CD4-positive, alpha-beta T cell treated with Interleukin-15 for 1 hour (primary cell): ENCODE results near the gene FRMD6.
"Not testable (repeated sequence)": the region's sequence is repeated elsewhere in the genome, so short reads cannot be mapped to it uniquely, and the experiment has no call there.

ENCODE experiments used
- DNase-seq: peaks from one replicate; pipeline ENCODE4 v3.0.0-alpha.2; 2020

The FRMD6 gene

DNA sequence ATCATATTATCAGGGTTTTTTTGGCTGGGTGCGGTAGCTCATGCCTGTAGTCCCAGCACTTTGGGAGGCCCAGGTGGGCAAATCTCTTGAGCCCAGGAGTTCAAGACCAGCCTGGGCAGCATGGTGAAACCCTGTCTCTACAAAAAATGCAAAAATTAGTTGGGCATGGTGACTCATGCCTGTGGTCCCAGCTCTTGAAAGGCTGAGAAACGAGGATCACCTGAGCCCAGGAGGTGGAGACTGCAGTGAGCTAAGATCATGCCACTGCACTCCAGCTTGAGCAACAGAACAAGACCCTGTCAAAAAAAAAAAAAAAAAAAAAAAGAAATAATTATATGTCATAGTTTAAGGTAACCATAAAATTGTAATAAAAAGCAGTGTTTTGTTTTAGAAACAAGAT, 18.4 kb upstream of the FRMD6 start:
- not testable (repeated sequence) for DNase-seq

GRCh38 chr14:51636109-51636508, 15.6 kb upstream of the FRMD6 start:
- DNase-seq = no peak

DNA sequence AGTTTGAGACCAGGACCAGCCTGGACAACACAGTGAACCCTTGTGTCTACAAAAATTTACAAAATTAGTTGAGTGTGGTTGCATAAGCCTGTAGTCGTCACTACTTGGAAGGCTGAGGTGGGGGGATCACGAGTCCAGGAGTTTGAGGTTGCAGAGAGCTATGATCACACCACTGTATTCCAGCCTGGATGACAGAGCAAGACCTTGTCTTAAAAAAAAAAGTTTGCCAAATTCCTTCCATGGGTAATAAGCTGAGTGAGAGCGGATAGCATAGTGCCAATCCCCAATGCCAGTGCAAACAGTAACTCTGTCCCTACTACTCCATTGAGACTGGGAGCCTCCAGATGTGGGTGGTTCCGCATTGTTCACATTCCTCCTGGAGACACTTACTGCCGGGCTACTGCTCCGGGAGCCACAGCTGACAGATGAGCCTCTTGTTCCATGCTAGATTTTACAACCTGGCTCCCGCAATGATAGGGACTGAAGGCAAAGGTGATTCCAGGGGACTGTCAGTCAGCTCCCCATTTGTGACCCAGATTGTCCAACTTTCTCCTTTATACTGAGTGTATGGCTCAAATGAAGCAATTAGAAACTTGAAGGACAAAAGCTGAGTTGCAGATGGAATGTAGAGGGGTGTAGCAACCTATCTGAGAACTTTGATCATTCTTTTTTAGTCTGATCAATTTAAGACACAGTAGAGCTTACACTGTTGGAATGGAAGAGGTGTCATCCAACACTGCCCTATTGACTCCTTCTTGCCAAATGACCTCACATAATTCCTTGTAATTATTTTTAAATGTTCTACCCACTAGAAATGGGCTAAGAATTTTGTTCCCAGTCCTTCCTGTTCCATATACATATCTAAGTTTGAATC, 13.4 kb upstream of the FRMD6 start:
- no peak for DNase-seq

DNA sequence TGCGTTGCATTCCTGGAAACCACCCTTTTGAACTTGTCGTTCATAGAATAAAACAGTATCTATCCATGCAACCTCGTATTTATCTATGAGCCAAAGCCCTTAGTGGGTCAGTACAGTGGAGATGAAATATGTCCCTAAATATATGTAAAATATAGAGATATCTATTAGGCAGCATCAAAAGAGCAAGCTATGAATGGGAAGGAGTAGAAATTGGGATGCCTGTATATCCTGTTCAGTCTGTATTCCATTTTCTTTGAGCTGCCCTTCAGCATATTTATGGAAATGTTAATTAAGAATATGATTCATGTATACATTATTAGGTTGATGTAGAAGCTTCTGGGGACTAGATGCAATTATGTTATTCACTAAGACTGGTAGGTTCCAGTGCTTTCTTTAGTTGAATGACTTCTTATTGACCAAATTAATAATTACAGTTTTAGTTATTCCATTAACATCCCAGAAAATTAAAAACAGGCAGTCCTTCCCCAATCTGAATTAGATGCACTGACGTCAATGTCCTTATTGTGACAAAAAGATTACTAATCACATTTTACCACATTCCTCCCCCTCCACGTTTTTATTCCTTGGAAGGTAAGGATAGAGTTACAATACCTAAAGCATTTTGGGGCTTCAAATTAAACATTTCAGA, 11.9 kb upstream of the FRMD6 start:
- DNase-seq = no peak

DNA sequence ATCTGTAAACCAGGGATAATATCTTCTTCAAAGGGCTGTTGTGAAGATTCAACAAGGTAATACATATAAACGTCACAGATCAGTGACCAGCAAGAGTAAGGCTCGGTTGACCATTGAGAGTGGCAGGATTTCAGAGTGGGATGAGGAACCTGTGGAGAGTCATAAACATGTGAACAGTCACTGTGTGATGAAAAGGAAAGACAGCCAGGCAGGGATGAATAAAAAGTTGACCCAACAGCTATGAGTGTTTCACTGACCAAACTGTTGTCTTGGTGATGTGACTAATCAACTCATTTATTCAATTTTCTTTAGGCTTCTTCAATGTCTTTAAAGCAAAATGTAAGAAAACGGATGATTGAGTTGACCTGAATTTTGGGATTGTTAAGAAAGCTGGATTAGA, 8.6 kb upstream of the FRMD6 start:
- no peak for DNase-seq

DNA sequence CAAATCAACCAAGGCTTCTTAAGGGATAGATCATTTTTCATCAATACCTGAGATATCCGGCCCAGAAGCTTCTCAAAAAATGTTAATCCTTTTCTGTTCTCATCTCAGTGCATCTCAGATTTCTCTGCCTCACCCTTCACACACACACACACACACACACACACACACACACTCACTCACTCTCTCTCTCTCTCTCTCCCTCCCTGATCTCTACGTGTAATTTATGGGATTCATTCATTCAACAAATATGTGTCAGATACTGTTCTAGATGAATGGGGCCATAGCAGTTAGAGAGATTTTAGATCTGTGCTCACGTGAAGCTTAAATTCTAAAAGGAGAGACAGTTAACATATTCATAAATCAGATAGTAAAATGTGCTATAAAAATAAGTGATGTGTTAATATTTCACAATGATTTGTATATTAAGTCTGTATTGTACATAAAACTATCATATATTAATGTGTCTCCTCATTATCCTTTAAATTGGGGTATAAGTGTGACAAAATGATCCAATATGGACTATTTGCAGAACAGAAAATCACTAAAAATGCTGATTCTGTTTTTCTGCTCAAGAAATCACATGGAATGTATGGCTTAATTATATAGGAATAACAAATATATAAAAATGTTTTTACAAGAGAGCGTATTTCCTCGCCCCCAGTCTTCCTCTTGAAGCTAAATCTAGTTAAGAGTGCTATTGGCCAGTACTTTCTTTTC, 7.3 kb upstream of the FRMD6 start:
- no peak for DNase-seq

- DNase-seq = no peak
These were observed 3.4 kb upstream of the FRMD6 start for GRCh38 chr14:51648296-51648695.

- no peak for DNase-seq
These were observed 858 bp upstream of the FRMD6 start for GRCh38 chr14:51650716-51651387.

- no peak for DNase-seq
These were observed 713 bp downstream of the FRMD6 start for GRCh38 chr14:51652168-51653078.

GRCh38 chr14:51653079-51653774, 1.5 kb downstream of the FRMD6 start:
- no peak for DNase-seq

DNA sequence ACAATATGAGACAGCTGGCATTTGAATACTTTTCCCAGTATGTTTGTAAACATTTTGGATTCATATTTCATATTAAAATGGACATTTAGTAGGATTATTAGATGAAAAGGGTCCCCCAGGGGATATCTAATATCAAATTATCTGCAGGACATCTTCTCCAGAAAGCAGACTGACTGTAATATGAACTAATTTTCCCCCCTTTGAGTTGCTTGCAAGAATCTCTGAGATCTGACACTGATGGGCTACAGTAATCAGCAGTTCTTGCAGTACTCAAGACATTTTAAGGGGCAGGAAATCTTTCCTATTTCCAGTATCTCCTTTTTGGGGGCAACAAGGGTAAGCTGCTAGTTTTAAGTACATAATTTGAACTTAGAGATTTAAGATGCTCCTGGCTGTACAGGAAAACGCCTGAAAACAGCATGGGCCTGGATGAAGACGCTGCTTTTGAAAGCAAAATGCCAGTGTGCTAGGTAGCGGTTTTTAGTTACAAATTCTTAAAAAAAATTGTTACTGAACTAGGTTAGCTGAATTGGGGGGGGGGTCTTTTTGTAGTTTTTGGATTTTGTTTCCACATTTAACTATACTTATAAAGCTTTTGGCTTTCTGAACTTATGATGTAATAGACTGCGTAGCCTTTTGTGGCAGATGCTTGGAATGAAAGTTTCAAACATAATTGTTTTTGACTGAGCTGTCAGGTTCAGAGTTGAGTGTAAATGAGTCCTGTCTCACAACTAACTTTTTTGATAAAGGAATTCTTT, 2.2 kb downstream of the FRMD6 start:
- no peak for DNase-seq

GRCh38 chr14:51654533-51654845, 2.8 kb downstream of the FRMD6 start:
- DNase-seq = no peak

DNA sequence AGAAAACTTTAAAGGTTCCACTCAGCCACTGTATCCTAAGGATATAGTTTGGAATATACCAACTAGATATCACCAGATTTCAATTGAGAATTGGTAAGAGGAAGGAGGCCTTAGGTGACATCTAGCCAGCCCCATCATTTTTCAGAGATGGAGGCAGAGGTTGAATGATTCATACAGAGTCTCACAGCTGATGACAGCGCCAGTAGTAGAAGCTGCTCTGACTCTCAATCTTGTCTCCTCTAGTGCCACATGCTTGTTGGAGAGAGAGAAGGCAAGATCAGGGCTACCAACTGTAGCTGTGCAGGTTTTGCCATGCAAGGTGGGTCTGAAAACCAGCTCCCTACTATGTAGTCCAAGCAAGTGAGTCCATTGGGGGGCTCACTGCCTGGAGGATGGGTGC, 6.1 kb downstream of the FRMD6 start:
- DNase-seq = no peak

DNA sequence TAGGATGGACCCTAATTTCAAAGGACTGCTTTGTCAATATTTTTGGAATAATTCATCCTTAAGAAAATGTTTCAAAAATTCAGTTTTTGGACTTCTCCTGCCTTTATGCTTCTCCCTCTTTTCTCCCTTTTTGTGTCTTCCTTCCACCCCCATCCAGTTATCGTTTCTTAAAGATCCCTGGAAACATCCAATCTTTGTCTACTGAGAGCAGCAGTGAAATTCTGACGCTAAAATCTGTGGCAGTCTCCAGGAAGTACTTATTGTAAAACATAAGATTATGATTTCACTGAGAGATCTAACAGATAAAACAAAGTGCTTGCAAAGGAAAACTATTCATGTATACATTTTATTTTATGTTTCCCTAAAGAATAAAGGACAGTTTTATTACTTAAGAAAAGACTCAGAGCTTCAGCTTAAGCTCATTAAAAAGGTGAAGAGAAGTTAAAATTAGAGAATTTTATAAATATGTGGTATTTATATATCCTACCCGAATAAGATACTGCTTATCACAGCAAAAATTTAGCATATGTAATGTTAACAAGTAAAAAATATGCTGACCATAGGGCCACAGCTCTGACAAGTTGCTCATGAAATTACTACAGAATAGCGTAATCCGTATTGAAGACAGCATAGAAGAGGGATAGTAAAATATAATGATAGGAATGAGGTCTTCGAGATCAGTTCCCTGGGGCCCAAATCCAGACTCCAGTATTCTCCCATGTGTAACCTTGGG, 6.9 kb downstream of the FRMD6 start:
- no peak for DNase-seq

DNA sequence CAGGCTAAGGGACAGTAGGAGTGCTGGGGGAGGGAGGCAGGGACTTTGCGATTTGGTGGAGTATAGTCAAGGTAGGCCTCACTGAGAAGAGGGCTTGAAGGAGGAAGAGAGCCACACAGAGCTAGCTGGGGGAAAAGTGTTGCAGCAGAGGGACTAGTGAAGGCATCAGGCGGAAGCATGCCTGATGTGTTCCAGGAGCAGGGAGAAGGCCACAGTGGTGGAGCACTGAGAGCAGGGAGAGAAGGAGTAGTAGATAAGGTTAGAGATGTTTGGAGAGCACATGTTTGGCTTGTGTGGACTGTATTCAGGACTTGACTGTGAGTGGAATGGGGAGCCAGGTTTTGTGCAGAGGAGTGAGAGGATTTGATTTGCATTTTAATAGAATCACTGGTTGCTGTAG, 9.0 kb downstream of the FRMD6 start:
- DNase-seq = no peak

- DNase-seq = no peak
These were observed 9.8 kb downstream of the FRMD6 start for GRCh38 chr14:51661504-51661903.

- DNase-seq = no peak
These were observed 12.1 kb downstream of the FRMD6 start for GRCh38 chr14:51663783-51664326.

GRCh38 chr14:51666070-51666469, 14.4 kb downstream of the FRMD6 start:
- DNase-seq = no peak

DNA sequence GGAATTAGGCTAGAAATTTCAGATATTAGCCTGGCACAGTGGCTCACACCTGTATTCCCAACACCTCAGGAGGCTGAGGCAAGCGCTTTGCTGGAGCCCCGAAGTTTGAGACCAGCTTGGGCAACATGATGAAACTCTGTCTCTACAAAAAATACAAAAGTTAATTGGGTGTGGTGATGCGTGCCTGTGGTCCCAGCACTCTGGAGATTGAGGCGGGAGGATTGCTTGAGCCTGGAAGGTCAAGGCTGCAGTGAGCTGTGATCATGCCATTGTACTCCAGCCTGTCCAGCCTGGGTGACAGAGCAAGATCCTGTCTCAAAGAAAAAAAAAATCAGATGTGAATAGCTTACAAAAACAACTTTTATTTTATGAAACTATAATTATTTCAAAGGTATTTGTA, 15.1 kb downstream of the FRMD6 start:
- no peak for DNase-seq

DNA sequence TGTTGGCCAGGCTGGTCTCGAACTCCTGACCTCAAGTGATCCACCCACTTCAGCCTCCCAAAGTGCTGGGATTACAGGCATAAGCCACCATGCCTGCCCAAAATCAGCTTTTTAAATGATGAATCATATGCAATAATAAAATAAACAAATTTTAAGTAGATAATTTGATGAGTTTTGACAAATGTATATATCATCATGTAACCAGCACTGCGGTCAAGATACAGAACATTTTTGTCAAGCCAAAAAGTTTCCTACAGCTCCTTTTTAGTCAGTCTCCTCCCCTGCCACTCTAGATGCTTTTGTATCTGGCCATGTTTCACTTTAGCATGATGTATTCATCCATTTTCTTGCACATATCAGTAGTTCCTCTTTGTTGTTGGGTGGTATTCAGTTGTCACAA, 17.2 kb downstream of the FRMD6 start:
- DNase-seq = no peak
